Effector memory CD4-positive, alpha-beta T cell (primary cell): ENCODE results near the gene MAOB.

Experiments
- DNase-seq, 3 donors: peaks; one replicate each; pipeline ENCODE4 v3.0.0-alpha.2; 2020
- H3K27ac ChIP-seq: 2 replicates; pipeline ENCODE4 v1.7.0; 2013; ENCODE audit warnings: mild to moderate bottlenecking, low read length, moderate library complexity; ENCODE audit not compliant: insufficient read depth, poor library complexity, severe bottlenecking
- H3K27me3 ChIP-seq: replicated peaks from 2 replicates; pipeline ENCODE4 v1.7.0; 2013; ENCODE audit warnings: mild to moderate bottlenecking, low read length; ENCODE audit not compliant: insufficient read depth, control insufficient read depth, poor library complexity, severe bottlenecking
- H3K36me3 ChIP-seq: 2 replicates; pipeline ENCODE4 v1.7.0; 2013; ENCODE audit warnings: mild to moderate bottlenecking, low read length, moderate library complexity; ENCODE audit not compliant: control insufficient read depth, insufficient read depth
- H3K4me1 ChIP-seq: 2 replicates; pipeline ENCODE4 v1.7.0; 2013; ENCODE audit warnings: low read length, mild to moderate bottlenecking; ENCODE audit not compliant: control insufficient read depth, insufficient read depth, poor library complexity, severe bottlenecking
- H3K4me3 ChIP-seq: 2 replicates; pipeline ENCODE4 v1.7.0; 2013; ENCODE audit warnings: low read length, low read depth, mild to moderate bottlenecking; ENCODE audit not compliant: insufficient read depth, poor library complexity, severe bottlenecking
- H3K9me3 ChIP-seq: 2 replicates; pipeline ENCODE4 v1.7.0; 2013; ENCODE audit warnings: mild to moderate bottlenecking, low read length, moderate library complexity; ENCODE audit not compliant: control insufficient read depth

MAOB gene

DNA sequence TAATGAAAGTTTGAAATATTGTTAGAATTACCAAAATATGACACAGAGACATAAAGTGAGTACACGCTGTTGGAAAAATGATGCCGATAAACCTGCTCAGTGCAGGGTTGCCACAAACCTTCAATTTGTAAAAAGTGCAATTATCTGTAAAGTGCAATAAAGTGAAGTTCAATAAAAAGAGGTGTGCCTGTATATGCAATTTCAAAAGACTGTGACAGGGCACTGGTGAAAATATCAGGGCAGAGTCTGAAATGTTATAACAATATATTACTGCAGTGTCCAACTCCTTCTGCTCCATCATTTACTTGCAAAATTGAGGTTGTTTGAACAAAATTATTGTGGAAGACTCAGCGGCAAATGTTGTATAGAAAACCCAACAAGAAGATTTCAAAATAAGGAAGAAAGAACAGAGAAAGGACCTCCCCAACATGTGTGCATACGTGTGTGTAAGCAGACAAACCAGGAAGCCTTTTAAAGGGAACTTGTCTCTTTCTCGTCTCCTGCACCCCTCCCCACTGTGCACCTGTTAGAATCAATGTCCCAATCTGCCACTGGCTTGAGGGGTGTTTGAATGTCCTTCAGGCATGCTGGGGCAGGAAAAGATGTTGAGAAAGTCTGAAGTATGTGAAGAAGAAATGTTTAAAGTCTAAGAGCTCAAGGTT, 96.2 kb downstream of the MAOB start:
- DNase-seq, result no peak
- Histone ChIP-seq H3K4me3 (no peak overlapping the region), H3K27ac (no peak overlapping the region), H3K27me3 (no peaks in the 10 kb centered on the region), H3K4me1 (no peaks in the 10 kb centered on the region), H3K9me3 (no peaks in the 10 kb centered on the region), H3K36me3 (no peaks in the 10 kb centered on the region)

- Histone ChIP-seq H3K4me1 (no peaks in the 10 kb centered on the region), H3K27ac (no peak overlapping the region), H3K36me3 (no peaks in the 10 kb centered on the region), H3K4me3 (no peak overlapping the region), H3K9me3 (no peaks in the 10 kb centered on the region), H3K27me3 (no peaks in the 10 kb centered on the region)
- DNase-seq, result no peak
These were observed 124.2 kb downstream of the MAOB start for GRCh38 chrX:43758044-43758443.

DNA sequence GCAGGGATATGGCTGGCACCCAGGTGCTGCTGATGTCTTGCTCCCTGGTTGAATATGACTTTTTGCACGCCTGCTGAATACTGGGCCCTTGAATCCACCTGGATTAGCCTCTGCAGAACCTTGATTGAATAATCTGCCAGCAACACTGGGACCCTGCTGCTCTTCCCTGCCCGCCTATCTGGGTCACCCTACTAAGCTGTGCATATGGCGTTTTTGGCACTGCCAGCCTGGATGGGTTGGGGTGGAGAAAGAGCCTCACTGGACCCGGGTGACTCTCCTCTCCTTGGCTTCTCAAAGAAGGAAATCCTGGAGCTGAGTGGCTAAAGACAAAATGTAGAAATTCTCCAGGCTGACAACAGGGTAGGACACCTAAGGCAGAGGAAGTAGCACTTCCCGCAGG, 126.2 kb downstream of the MAOB start:
- no peaks in the 10 kb centered on the region for H3K9me3 ChIP-seq
- DNase-seq, result no peak
- no peak overlapping the region for H3K4me3 ChIP-seq
- no peaks in the 10 kb centered on the region for H3K27me3 ChIP-seq
- H3K27ac ChIP-seq, result no peak overlapping the region
- H3K4me1 ChIP-seq, result no peaks in the 10 kb centered on the region
- no peaks in the 10 kb centered on the region for H3K36me3 ChIP-seq

DNA sequence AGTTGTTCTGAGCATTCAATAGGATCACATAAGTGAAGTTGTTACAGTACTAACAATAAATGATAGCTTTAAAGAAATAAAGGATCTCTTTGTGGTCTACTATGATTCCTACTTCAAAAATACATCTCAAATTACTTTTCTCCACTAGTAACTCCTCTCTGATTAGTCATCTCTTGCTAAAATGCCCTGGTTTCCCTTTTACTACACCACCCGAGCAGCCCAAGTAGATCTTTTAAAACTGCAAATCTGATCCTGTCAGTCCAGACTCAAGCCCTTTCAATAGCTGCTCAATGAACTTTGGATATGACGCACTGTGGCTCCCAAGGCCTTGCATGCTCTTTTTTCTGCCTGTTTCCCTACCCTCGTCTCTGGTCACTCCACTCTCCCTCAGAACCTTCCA, 128.6 kb downstream of the MAOB start:
- Histone ChIP-seq H3K4me3 (no peak overlapping the region), H3K4me1 (no peaks in the 10 kb centered on the region), H3K27me3 (no peaks in the 10 kb centered on the region), H3K9me3 (no peaks in the 10 kb centered on the region), H3K27ac (no peak overlapping the region), H3K36me3 (no peaks in the 10 kb centered on the region)
- DNase-seq, result no peak

GRCh38 chrX:43750248-43750676, 132.0 kb downstream of the MAOB start:
- Histone ChIP-seq H3K27me3 (no peaks in the 10 kb centered on the region), H3K27ac (no peak overlapping the region)
- peak in 2 of 3 donors; percentile 11 to 15 for DNase-seq

GRCh38 chrX:43747476-43747875, 134.8 kb downstream of the MAOB start:
- H3K27me3 ChIP-seq, result no peaks in the 10 kb centered on the region
- no peak for DNase-seq
- H3K4me3 ChIP-seq, result no peak overlapping the region
- H3K4me1 ChIP-seq, result no peaks in the 10 kb centered on the region
- H3K36me3 ChIP-seq, result no peaks in the 10 kb centered on the region
- H3K27ac ChIP-seq, result no peak overlapping the region
- no peaks in the 10 kb centered on the region for H3K9me3 ChIP-seq

More at GRCh38 chrX:43750248-43750676, 132.0 kb downstream of the MAOB start:
- no peak overlapping the region for H3K4me3 ChIP-seq
- no peaks in the 10 kb centered on the region for H3K9me3 ChIP-seq
- no peaks in the 10 kb centered on the region for H3K4me1 ChIP-seq
- no peaks in the 10 kb centered on the region for H3K36me3 ChIP-seq

- no peak overlapping the region for H3K27ac ChIP-seq
- H3K36me3 ChIP-seq, result no peaks in the 10 kb centered on the region
- no peak overlapping the region for H3K4me3 ChIP-seq
- no peaks in the 10 kb centered on the region for H3K4me1 ChIP-seq
- no peak for DNase-seq
- H3K27me3 ChIP-seq, result no peaks in the 10 kb centered on the region
- H3K9me3 ChIP-seq, result no peaks in the 10 kb centered on the region
These were observed 136.1 kb downstream of the MAOB start for GRCh38 chrX:43745938-43746721.

DNA sequence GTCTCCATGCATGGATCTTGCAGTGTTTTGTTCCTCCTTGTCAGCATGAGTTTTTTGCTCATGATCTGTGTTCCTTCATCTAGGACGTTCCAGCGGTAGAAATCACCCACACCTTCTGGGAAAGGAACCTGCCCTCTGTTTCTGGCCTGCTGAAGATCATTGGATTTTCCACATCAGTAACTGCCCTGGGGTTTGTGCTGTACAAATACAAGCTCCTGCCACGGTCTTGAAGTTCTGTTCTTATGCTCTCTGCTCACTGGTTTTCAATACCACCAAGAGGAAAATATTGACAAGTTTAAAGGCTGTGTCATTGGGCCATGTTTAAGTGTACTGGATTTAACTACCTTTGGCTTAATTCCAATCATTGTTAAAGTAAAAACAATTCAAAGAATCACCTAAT, 138.0 kb downstream of the MAOB start:
- no peak for DNase-seq
- Histone ChIP-seq H3K36me3 (no peaks in the 10 kb centered on the region), H3K4me3 (no peak overlapping the region), H3K4me1 (no peaks in the 10 kb centered on the region), H3K9me3 (no peaks in the 10 kb centered on the region), H3K27me3 (no peaks in the 10 kb centered on the region), H3K27ac (no peak overlapping the region)

- Histone ChIP-seq H3K9me3 (no peaks in the 10 kb centered on the region), H3K4me1 (no peaks in the 10 kb centered on the region), H3K36me3 (no peaks in the 10 kb centered on the region), H3K27me3 (no peaks in the 10 kb centered on the region), H3K27ac (no peak overlapping the region), H3K4me3 (no peak overlapping the region)
- no peak for DNase-seq
These were observed 139.0 kb downstream of the MAOB start for GRCh38 chrX:43743100-43743822.
